ENCODE results near the gene OR51L1.

DNA sequence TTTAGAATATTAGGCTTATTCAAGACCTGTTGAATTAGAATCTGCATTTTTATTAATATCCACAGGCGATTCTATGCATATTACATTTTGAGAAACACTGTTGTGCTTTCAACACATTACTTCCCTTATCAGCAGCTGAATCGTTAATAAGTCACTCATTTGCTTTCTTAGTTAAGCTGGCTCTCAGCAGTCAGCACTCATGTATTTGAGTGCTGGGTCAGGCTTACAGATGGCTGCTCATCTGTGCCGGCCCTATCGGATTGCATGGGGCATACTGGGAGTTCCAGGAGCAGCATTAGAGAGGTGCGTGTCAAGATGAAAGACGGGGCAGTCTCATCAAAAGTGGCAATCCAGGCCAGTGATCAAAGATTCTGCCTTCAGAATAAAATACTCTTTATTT is 10.8 kb upstream of the OR51L1 start:
- TF ChIP-seq CTCF (IDR thresholded peaks at IDR 0.05) (no peak), POLR2A (IDR thresholded peaks at IDR 0.05) (no peak)

Measured in adrenal gland (tissue), 5 donors.